GM18508 (cell line): ENCODE data around the gene OSTF1.

Experiments used
- ATAC-seq: cut with Tn5 transposase; IDR thresholded peaks from one replicate; pipeline ENCODE4 v1.9.1; 2021; ENCODE audit warnings: moderate number of reproducible peaks; ENCODE audit not compliant: insufficient read depth, unreplicated experiment

Gene OSTF1

GRCh38 chr9:75084081-75084672 is 4.1 kb upstream of the OSTF1 start:
- ATAC-seq, result no peak

DNA sequence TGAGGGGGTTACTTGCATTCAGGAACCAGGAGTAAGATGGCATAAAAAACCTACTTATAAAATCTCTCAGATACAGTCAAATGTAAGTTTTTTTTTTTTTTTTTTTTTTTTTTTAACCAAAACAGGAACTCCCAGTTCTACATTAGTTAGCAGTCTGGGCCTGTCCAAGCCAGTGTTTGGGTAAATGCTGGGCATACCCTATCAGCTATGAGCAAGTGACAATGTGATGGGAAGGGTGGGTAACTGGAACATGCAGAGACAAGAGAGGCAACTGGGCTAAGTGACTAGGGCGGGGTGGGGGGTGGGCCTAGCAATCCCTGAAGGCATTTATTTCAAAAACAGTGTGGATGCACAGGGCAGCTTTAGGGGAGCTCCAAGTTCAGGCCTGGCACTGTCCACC is 2.7 kb upstream of the OSTF1 start:
- no peak for ATAC-seq

DNA sequence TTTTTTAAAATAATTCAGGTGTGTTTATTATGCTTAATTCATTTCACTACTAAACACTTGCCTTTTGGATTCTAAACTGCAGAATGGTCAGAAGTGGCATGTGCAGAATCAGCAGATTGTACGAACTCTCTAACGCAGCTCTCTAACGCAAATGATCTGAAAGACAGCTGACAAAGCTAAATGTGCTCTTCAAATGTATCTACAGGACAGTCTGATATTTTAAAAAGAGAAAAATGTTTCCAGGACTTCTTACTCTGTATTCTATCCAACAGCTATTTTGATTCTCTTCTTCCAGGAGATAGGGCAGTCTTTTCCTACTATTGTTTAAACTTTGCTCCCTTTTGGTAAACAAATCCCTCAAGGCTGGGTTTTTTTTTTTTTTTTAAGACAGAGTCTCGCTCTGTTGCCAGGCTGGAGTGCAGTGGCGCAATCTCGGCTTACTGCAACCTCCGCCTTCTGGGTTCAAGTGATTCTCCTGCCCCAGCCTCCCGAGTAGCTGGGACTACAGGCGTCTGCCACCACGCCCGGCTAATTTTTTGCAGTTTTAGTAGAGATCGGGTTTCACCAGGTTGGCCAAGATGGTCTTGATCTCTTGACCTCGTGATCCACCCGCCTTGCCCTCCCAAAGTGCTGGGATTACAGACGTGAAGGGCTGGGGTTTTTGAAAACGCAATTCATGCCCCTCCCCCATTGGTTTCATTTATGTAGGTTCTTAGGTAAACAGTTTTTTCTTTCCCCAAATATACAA is 1.6 kb upstream of the OSTF1 start:
- no peak for ATAC-seq

GRCh38 chr9:75087289-75087823 is 958 bp upstream of the OSTF1 start:
- peak; percentile 30 for ATAC-seq

GRCh38 chr9:75088646-75089372 is 495 bp downstream of the OSTF1 start:
- peak; percentile 25 for ATAC-seq

- ATAC-seq, result no peak
Measured at GRCh38 chr9:75089373-75089766, 1.1 kb downstream of the OSTF1 start.

DNA sequence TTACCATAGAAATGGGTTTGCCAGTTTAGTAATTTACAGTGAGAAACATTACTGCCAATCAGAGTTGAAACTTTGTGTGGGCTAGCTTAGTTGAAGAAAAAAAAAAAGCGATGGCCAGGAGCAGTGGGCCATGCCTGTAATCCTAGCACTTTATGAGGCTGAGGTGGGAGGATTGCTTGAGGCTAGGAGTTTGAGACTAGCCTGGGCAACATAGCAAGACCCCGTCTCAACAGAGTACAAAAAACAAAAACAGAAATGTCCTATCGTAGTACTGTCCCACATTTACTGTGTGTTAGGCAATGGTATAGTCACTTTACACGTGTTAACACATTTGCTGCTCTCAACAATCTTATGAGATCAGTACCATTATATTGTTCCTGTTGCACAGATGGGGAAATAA is 2.3 kb downstream of the OSTF1 start:
- no peak for ATAC-seq

DNA sequence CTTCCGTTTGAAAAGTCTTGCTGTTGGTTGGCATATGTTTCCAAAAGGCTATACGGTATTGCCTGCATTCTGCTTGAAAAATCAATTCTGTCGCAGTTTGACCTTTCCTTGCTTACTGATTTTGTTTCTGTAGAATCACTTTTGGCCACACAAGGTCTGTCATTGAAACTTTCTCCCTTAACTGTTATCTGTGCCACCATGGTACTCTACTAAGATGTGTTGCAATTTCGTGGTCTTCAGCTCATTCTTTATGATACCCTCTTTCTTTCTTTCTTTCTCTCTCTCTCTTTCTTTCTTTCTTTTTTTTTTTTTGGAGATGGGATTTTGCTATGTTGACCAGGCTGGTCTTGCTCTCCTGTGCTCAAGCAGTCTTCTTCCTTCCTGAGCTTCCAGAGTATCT is 4.5 kb downstream of the OSTF1 start:
- ATAC-seq, result no peak

GRCh38 chr9:75096796-75097195 is 8.5 kb downstream of the OSTF1 start:
- ATAC-seq, result no peak

DNA sequence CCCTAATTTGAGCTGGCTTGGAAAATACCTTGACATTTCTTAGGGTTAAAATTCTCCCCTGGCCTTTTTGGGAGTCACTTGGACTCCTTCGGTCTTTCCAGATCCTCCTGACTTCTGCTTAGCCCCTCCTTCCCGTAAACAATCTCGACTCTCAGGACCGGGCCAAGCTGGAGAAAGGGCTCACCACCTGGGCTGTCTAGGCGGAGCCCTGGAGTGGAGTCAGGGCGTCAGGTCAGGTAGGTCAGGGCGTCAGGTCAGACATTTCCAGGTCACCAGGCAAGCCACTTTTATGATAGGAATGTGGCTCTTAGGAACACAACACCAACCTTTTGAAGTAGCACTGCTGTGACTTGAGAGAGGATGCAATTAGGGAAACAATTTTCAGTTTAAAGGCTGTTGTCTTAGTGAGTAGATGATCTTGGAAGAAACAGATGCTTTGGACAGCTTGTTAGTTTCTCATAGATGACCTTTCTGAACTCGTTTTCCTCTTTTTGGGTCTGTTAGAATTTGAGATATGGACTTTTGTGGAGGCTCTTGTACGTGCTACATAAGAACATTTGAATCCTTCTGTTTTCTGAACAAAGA is 12.8 kb downstream of the OSTF1 start:
- no peak for ATAC-seq

DNA sequence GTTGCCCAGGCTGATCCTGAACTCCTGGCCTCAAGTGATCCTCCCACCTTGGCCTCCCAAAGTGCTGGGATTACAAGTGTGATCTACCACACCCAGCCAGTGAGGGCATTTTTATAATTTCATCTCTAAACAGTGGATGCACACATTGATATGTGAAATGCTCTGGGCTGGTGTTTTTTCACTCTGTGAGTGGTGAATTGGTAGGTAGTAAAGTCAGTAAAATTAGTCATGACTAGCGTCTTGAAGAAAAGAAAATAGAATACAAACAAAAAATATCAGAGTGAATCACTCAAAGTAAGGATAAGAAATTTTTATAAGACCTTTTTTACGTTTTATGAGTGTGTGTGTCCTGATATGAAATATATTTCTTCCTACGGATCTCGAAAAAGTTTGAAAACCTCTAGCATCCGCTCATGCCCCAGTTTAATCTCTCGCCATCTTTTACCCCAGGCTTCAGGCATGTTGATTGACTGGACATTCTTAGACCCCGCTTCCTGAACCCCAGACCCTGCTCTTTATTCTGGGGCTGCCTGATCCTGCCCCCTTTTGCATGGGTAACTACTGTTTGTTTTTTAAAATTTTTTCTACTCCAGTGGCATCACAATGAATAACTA is 14.0 kb downstream of the OSTF1 start:
- ATAC-seq, result no peak

DNA sequence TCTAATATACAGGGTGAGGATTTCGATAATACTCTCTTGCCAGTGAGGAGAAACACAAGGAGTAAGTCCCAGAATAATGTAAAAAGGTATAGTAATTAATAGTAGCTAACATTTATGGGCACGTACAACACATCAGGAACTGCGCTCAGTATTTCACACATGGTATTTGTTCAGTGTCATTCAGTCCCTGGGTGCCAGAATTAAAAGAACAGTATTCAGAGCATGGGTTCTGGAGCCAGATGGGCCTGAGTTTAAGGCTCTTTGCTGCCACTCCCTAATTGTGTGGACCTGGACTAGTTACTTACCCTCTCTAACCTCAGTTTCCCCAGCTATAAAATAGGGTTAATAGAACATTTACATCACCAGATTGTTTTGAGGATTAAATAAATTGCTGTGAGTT is 16.3 kb downstream of the OSTF1 start:
- no peak for ATAC-seq

GRCh38 chr9:75105019-75105540 is 16.8 kb downstream of the OSTF1 start:
- ATAC-seq, result no peak

DNA sequence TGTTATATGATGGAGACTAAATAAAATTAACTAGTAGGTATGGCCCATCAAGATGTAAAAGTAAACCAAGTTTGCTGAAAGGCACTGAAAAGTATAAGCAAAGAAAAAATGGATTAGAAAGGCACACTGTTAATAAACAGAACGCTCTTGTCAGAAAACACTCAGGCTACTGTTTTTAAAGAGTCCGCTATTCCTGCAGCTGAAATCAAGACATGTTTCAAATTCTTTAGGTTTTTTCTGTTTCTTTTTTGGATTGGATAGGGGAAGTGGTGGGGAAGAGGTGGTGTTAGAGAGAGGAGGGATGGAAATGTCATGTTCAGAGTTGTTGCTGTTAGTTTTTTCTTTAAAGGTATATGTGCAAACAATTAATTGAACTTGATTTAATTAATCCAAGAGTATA is 17.5 kb downstream of the OSTF1 start:
- ATAC-seq, result no peak

- ATAC-seq, result no peak
Measured at GRCh38 chr9:75106857-75107256, 18.5 kb downstream of the OSTF1 start.

- ATAC-seq, result no peak
Measured at GRCh38 chr9:75108571-75108970, 20.3 kb downstream of the OSTF1 start.

- no peak for ATAC-seq
Measured at GRCh38 chr9:75109210-75109839, 21.0 kb downstream of the OSTF1 start.

DNA sequence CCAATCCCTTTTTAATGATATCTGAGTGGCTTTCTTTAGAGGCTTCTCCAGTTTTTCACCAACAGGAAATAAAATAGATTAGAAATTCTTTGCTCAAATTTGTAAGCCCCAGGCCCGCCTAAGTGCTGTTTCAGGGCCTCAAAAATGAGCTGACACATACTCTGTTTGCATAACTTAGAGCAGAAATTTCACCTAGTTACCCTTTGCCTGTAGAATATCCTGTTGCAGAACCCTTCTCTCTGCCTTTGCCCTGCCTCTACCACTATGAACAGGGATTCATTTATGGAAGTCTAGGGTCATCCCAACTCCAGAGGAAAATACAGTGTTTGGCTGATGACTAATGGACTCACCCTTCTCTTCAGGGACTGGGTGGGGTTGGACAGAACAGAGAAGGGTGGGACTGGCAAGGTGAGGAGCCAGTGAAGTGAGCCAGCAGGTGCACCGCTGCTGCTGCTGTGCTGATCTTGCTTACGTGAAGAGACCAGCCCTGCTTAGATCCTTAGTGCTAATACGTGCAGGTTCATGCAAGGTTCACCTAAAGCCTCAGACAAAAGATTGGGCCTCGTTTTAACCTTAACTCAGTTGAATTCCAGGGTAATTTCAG is 22.8 kb downstream of the OSTF1 start:
- no peak for ATAC-seq

DNA sequence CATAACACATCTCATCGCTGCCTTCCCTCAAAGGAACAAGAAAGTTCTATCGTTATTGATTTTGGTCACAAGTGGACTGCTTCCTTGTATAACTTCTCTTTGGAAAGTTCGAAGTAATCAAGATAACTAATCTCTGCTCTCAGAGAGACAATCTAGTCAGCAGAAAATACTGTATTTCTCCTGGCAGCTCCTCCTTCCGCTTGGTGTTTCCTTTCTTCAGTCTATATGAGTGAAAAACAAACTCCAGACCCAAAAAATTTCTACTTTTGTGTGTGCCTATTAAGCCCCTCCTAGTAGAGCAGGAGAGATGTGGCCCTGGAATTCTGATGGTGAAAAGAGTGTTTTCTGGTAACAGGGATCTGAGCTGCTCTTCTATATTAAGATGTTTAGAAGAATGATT is 24.5 kb downstream of the OSTF1 start:
- no peak for ATAC-seq
